ENCODE measurements around the gene TEX264.
A peak's percentile ranks its signal among the peaks of the same experiment; 100 is the strongest.

TEX264 gene

DNA sequence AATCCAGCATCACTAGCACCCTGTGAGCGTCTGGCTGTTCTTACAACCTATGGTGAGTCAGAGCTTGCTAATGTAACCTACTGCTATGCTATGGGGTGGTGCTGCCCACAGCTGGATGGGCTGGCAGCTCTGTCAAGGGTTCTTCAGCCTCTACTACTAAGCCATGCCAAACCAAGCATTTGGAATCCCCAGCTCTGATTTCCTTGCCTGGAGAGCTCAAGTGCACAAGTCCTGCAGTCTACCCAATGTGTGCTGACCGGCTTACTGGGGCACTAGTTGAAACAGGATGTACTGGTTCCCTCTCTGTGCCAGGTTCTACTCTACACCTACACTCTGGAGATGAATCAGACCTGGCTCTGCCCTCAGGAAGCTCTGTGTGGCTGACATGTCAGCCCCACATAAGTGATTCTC is 4.2 kb downstream of the TEX264 start:
- peaks cover 68% of the 10 kb centered on the region for H3K4me1 ChIP-seq (ENCODE audit: insufficient read depth, low read length, poor library complexity, severe bottlenecking)
- peak overlapping the region; percentile 53 for H3K4me2 ChIP-seq (ENCODE audit: low read depth, low read length, poor library complexity, severe bottlenecking)

GRCh38 chr3:51676102-51676640 is 5.1 kb downstream of the TEX264 start:
- H3K9me3 ChIP-seq (ENCODE audit: insufficient read depth, low read depth, low read length), result no peaks in the 10 kb centered on the region
- peak overlapping the region; percentile 53 for H3K4me2 ChIP-seq (ENCODE audit: low read depth, low read length, poor library complexity, severe bottlenecking)
- H3K79me2 ChIP-seq (ENCODE audit: insufficient read depth, low read length), result peaks cover 83% of the 10 kb centered on the region
- TF ChIP-seq, protein P1, sequence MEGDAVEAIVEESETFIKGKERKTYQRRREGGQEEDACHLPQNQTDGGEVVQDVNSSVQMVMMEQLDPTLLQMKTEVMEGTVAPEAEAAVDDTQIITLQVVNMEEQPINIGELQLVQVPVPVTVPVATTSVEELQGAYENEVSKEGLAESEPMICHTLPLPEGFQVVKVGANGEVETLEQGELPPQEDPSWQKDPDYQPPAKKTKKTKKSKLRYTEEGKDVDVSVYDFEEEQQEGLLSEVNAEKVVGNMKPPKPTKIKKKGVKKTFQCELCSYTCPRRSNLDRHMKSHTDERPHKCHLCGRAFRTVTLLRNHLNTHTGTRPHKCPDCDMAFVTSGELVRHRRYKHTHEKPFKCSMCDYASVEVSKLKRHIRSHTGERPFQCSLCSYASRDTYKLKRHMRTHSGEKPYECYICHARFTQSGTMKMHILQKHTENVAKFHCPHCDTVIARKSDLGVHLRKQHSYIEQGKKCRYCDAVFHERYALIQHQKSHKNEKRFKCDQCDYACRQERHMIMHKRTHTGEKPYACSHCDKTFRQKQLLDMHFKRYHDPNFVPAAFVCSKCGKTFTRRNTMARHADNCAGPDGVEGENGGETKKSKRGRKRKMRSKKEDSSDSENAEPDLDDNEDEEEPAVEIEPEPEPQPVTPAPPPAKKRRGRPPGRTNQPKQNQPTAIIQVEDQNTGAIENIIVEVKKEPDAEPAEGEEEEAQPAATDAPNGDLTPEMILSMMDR (conservative IDR thresholded peaks at IDR 0.05; ENCODE audit: low read length), result 0 out of 2 replicates have a peak, but pooled peaks have one; percentile 4
- TF ChIP-seq EZH2phosphoT487 (IDR thresholded peaks at IDR 0.05; ENCODE audit: borderline replicate concordance), result no peak
- no peak overlapping the region for H2AFZ ChIP-seq (ENCODE audit: low read length)
- H3K4me1 ChIP-seq (ENCODE audit: insufficient read depth, low read length, poor library complexity, severe bottlenecking), result peaks cover 71% of the 10 kb centered on the region
- H4K20me1 ChIP-seq (ENCODE audit: insufficient read depth, low read length, poor library complexity, severe bottlenecking), result peaks cover 15% of the 10 kb centered on the region
- H3K4me3 ChIP-seq (ENCODE audit: low read length, poor library complexity, severe bottlenecking), result no peak overlapping the region
- H3K9me2 ChIP-seq (replicated peaks; ENCODE audit: low read depth, low read length), result no peaks in the 10 kb centered on the region
- no peaks in the 10 kb centered on the region for H3F3A ChIP-seq (ENCODE audit: low read depth)
- H3K9ac ChIP-seq (ENCODE audit: low read depth, low read length, poor library complexity, severe bottlenecking), result no peak overlapping the region
- no peaks in the 10 kb centered on the region for H3K27me3 ChIP-seq (ENCODE audit: insufficient read depth, low read length, poor library complexity, severe bottlenecking)
- H3K36me3 ChIP-seq (ENCODE audit: insufficient read depth, low read length), result no peaks in the 10 kb centered on the region

More for the DNA sequence above, 4.2 kb downstream of the TEX264 start:
- no peaks in the 10 kb centered on the region for H3K36me3 ChIP-seq (ENCODE audit: insufficient read depth, low read length)
- TF ChIP-seq, protein P1 (conservative IDR thresholded peaks at IDR 0.05; ENCODE audit: low read length), result no peak
- TF ChIP-seq EZH2phosphoT487 (IDR thresholded peaks at IDR 0.05; ENCODE audit: borderline replicate concordance), result no peak
- H3K9me3 ChIP-seq (ENCODE audit: insufficient read depth, low read depth, low read length), result no peaks in the 10 kb centered on the region
- no peaks in the 10 kb centered on the region for H3K27me3 ChIP-seq (ENCODE audit: insufficient read depth, low read length, poor library complexity, severe bottlenecking)
- no peaks in the 10 kb centered on the region for H3F3A ChIP-seq (ENCODE audit: low read depth)
- H3K9me2 ChIP-seq (replicated peaks; ENCODE audit: low read depth, low read length), result no peaks in the 10 kb centered on the region
- H3K4me3 ChIP-seq (ENCODE audit: low read length, poor library complexity, severe bottlenecking), result no peak overlapping the region
- H4K20me1 ChIP-seq (ENCODE audit: insufficient read depth, low read length, poor library complexity, severe bottlenecking), result peaks cover 15% of the 10 kb centered on the region
- peaks cover 73% of the 10 kb centered on the region for H3K79me2 ChIP-seq (ENCODE audit: insufficient read depth, low read length)
- H2AFZ ChIP-seq (ENCODE audit: low read length), result no peak overlapping the region
- H3K9ac ChIP-seq (ENCODE audit: low read depth, low read length, poor library complexity, severe bottlenecking), result peak overlapping the region; percentile 34

- Histone ChIP-seq H3K27me3 (ENCODE audit: insufficient read depth, low read length, poor library complexity, severe bottlenecking) (no peaks in the 10 kb centered on the region), H3K9ac (ENCODE audit: low read depth, low read length, poor library complexity, severe bottlenecking) (no peak overlapping the region), H3K36me3 (ENCODE audit: insufficient read depth, low read length) (no peaks in the 10 kb centered on the region), H2AFZ (ENCODE audit: low read length) (no peak overlapping the region), H3K4me3 (ENCODE audit: low read length, poor library complexity, severe bottlenecking) (no peak overlapping the region), H3K79me2 (ENCODE audit: insufficient read depth, low read length) (peaks cover 79% of the 10 kb centered on the region), H3F3A (ENCODE audit: low read depth) (no peaks in the 10 kb centered on the region), H3K4me1 (ENCODE audit: insufficient read depth, low read length, poor library complexity, severe bottlenecking) (peaks cover 79% of the 10 kb centered on the region), H4K20me1 (ENCODE audit: insufficient read depth, low read length, poor library complexity, severe bottlenecking) (peaks cover 16% of the 10 kb centered on the region), H3K9me3 (ENCODE audit: insufficient read depth, low read depth, low read length) (no peaks in the 10 kb centered on the region), H3K9me2 (replicated peaks; ENCODE audit: low read depth, low read length) (no peaks in the 10 kb centered on the region), H3K4me2 (ENCODE audit: low read depth, low read length, poor library complexity, severe bottlenecking) (peak overlapping the region; percentile 53)
- TF ChIP-seq, protein P1 (conservative IDR thresholded peaks at IDR 0.05; ENCODE audit: low read length), result no peak
- TF ChIP-seq EZH2phosphoT487 (IDR thresholded peaks at IDR 0.05; ENCODE audit: borderline replicate concordance), result no peak
These were observed 6.3 kb downstream of the TEX264 start for GRCh38 chr3:51677358-51677757.

All from Loucy (cell line).